RWPE2 (cell line): ENCODE data around the gene ENAH.

ENCODE experiments used
- ATAC-seq: fragments of 200-7000 bp; cut with Tn5 transposase; 3 replicates; pipeline ENCODE4 v1.9.1; 2021; ENCODE audit warnings: low read depth
- DNase-seq: peaks from one replicate; pipeline ENCODE4 v3.0.0-alpha.2; 2020; ENCODE audit warnings: low spot score
- H3K27ac ChIP-seq: fragments of 450-650 bp; 2 replicates; pipeline ENCODE4 v1.5.1; 2017; ENCODE audit warnings: mild to moderate bottlenecking; ENCODE audit not compliant: poor library complexity, severe bottlenecking
- H3K27me3 ChIP-seq: fragments of 250-450 bp; sonication (Bioruptor Pico); 2 replicates; pipeline ENCODE4 v1.5.1; 2021; ENCODE audit warnings: mild to moderate bottlenecking, moderate library complexity; ENCODE audit not compliant: insufficient read depth, poor library complexity, severe bottlenecking
- H3K36me3 ChIP-seq: fragments of 250-450 bp; sonication (Bioruptor Pico); 2 replicates; pipeline ENCODE4 v1.5.1; 2020; ENCODE audit warnings: low read depth, mild to moderate bottlenecking, moderate library complexity
- H3K4me1 ChIP-seq: fragments of 250-450 bp; sonication (Bioruptor Pico); 2 replicates; pipeline ENCODE4 v1.5.1; 2021; ENCODE audit warnings: mild to moderate bottlenecking, moderate library complexity; ENCODE audit not compliant: insufficient read depth, poor library complexity, severe bottlenecking
- H3K4me3 ChIP-seq: fragments of 250-450 bp; sonication (Bioruptor Pico); 2 replicates; pipeline ENCODE4 v1.5.1; 2021; ENCODE audit warnings: mild to moderate bottlenecking, moderate library complexity; ENCODE audit not compliant: severe bottlenecking
- H3K9me3 ChIP-seq: fragments of 250-450 bp; sonication (Bioruptor Pico); 2 replicates; pipeline ENCODE4 v1.5.1; 2021; ENCODE audit warnings: mild to moderate bottlenecking, moderate library complexity; ENCODE audit not compliant: severe bottlenecking
- CTCF ChIP-seq: fragments of 450-650 bp; IDR thresholded peaks from one replicate; pipeline ENCODE4 v1.5.1; 2017; ENCODE audit warnings: mild to moderate bottlenecking, moderate library complexity; ENCODE audit not compliant: poor library complexity, severe bottlenecking

Gene ENAH

GRCh38 chr1:225470211-225471108, 182.5 kb downstream of the ENAH start:
- no peak for DNase-seq

GRCh38 chr1:225469051-225469450, 183.9 kb downstream of the ENAH start:
- H3K9me3 ChIP-seq, result no peaks in the 10 kb centered on the region
- H3K4me1 ChIP-seq, result no peaks in the 10 kb centered on the region
- ATAC-seq (no peak), DNase-seq (no peak)
- H3K27ac ChIP-seq, result no peak overlapping the region
- H3K27me3 ChIP-seq, result no peaks in the 10 kb centered on the region
- no peaks in the 10 kb centered on the region for H3K36me3 ChIP-seq
- H3K4me3 ChIP-seq, result no peak overlapping the region
- TF ChIP-seq CTCF, result no peak

More at GRCh38 chr1:225470211-225471108, 182.5 kb downstream of the ENAH start:
- Histone ChIP-seq H3K4me1 (no peaks in the 10 kb centered on the region), H3K4me3 (no peak overlapping the region), H3K36me3 (no peaks in the 10 kb centered on the region), H3K27ac (no peak overlapping the region), H3K9me3 (no peaks in the 10 kb centered on the region), H3K27me3 (no peaks in the 10 kb centered on the region)
- no peak for ATAC-seq
- TF ChIP-seq CTCF, result no peak

- H3K27ac ChIP-seq, result no peak overlapping the region
- H3K36me3 ChIP-seq, result no peaks in the 10 kb centered on the region
- H3K4me1 ChIP-seq, result peaks cover 5% of the 10 kb centered on the region
- ATAC-seq (no peak), DNase-seq (no peak)
- no peak for TF ChIP-seq CTCF
- no peak overlapping the region for H3K4me3 ChIP-seq
- H3K27me3 ChIP-seq, result no peaks in the 10 kb centered on the region
- H3K9me3 ChIP-seq, result no peaks in the 10 kb centered on the region
These were observed 184.5 kb downstream of the ENAH start for GRCh38 chr1:225468270-225469020.

- Histone ChIP-seq H3K9me3 (no peaks in the 10 kb centered on the region), H3K4me3 (no peak overlapping the region), H3K36me3 (no peaks in the 10 kb centered on the region), H3K27ac (no peak overlapping the region), H3K27me3 (no peaks in the 10 kb centered on the region), H3K4me1 (peaks cover 10% of the 10 kb centered on the region)
- no peak for TF ChIP-seq CTCF
- no peak for DNase-seq
- ATAC-seq, result no peak
These were observed 185.5 kb downstream of the ENAH start for GRCh38 chr1:225467193-225468020.
